Activated CD4-positive, CD25-positive, alpha-beta regulatory T cell treated with anti-CD3 and anti-CD28 coated beads, Interleukin-2, amount 50 U/mL, for 16 hours (primary cell): ENCODE data around the gene TRPV4.
"Not testable (repeated sequence)": the region's sequence is repeated elsewhere in the genome, so short reads cannot be mapped to it uniquely, and the experiment has no call there.

Experiments used
- DNase-seq: peaks from one replicate; pipeline ENCODE4 v3.0.0-alpha.2; 2020; ENCODE audit warnings: low read depth, low spot score

Gene TRPV4

DNA sequence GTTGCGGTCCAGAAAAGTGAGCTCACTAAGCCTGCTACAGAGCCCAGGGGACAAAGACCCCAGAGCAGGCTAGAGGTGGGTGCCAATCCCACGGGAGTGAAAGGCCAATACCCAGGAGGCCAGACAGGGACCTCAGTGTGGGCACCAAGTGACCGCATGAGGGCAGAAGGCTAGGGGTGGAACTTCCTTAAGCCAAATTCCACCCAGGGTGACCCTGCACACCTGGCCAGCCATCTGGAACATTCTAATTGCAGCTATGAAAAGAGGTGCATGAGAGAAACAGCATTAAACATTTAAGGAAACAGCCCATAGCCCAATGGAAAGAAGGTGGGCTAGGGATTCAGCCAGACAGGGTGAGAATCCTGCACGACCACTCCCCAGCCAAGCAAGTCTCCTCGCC is 27.8 kb upstream of the TRPV4 start:
- DNase-seq = no peak

DNA sequence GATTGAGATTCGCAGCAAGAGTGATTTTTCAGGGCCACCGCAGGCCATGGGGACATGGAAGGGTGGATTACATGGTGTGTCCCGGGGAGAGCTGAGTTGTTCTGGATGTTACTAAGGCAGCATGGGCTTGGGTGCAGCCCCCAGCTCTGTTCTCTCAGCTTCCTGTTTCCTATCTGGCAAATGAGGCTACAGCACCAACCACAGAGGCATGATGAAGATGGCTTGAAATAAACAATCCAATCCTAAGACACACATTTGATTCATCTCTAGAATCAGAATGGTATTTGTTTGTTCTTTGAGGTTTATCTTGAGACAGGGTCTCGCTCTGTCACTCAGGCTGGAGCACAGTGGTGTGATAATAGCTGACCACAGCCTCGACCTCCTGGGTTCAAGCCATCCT is 25.6 kb upstream of the TRPV4 start:
- no peak for DNase-seq

DNA sequence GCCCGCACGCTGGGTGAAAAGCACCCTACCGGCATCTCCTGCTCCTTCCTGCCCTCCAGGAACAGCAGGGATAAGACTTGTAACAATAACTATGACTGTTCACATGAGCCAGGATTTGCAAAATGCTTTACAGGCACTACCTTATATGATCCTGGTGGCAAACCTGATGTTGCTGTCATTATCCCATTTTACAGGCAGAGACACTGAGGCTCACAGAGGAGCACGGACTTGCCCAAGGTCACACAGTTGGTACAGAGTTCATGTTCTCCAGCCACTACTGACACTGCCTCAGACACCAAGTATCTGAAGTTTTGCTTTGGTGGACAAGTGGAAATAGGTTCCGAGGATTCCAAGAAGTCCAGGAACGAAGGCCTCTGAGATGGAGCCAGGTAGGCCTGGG is 24.5 kb upstream of the TRPV4 start:
- no peak for DNase-seq

DNA sequence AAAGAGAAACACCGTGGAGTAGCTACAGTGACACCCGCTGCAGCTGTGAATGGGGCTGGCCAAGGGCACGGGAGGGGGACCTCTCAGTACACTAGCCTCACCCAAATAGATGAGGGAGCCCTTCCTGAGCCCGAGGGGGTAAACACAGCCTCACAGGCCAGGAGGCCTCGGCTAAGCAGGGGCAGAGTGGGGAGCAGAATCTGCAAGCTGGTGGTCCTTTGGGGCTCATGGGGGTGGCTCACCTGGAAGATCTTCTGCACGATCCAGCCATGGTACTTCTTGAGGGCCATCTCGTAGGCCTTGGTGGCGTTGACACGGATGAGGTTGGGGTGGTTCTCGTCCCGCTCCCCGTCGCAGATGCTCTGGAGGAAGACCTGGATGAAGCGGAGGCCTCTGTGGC is 22.2 kb upstream of the TRPV4 start:
- DNase-seq = no peak

DNA sequence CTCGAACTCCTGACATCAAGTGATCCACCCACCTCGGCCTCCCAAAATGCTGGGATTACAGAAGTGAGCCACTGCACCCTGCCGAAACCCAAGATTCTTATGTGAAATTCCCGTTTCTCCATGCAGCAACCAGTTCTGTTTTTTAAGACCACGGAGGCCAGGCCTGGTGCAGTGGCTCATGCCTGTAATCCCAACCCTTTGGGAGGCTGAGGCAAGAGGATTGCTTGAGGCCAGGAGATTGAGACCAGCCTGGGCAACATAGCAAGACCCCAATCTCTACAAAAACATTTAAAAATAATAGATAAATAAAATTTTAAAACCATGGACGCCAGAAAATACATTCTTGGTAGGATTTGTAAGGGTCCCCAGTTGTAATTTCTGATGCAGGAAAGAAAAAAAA is 17.3 kb upstream of the TRPV4 start:
- not testable (repeated sequence) for DNase-seq

DNA sequence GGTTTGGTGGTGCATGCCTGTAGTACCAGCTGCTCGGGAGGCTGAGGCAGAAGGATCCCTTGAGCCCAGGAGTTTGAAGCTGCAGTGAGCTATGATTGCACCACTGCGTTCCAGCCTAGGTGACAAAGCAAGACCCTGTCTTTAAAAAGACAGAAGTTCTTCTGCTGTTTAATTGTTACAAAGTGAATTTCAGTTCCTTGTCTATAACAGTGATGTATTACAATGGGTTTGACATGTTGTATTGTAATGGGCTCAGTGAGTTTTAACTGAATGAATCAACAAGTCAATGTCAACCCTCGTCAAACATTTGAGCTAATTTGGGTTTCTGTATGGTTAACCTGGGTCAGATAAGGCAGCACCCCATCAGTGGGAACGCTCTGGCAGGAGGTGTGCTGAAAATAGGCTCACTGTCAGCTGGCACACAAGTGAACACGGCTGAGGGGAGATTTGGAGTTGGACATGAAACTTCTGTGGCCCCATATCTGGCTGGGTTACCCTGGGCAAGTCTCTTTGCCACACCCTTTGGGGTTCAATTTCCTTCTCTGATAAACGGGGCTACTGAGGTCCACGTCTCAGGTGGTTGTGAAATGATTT is 14.0 kb upstream of the TRPV4 start:
- DNase-seq = no peak

DNA sequence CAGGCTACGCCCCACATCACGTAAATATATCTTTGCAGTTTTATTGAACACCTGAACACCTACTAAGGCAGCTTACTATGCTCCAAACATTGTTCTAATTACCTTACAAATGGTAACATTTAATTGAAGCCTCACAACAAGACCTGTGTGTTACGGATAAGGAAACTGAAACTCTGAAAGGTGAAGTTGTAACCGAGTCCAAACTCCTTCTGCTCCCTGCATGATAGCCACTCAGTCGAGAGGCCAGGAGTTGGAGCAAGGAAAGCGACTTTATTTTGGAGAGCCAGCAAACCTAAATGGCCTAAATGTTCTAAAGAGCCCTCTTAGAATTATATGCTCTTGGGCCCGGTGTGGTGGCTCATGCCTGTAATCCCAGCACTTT is 12.6 kb upstream of the TRPV4 start:
- DNase-seq = no peak

DNA sequence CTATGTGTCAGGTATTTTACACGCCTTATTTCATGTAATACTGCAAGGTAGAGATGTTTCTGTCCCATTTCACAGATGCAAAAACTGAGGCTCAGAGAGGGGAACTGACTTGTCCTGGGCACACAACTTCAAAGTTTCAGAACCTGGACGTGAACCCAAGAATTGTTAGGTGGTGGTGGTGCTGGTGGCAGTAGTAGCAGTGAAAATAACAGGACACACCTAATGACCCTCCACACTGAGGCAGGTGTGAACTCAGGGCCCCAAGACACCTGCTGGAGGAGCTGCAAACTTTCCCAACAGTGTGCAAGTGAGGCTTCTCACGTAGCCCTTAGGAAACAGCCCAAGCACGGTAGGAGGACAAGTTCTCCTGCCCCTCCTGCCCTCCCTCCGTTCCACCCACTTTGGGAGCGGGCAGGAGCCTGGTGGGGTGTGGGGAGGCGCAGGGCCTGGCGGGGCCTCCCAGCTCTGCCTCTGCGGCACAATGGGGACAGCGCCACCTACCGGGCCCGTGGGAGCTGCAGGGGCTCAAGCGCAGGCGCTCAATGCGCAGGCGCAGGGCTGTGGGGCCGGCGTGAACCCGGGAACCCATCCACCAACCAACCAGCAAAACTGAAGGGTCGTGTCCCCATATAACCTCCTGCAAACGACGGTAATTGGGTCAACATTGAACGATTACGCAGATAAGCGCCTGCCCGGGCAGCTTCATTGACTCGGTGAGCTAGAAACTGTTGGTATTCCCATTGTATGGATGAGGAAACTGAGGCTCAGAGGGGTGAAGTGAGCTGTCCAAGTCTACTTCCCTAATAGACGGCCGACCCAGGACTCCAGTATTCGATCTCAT is 12.0 kb upstream of the TRPV4 start:
- DNase-seq = peak; percentile 81

DNA sequence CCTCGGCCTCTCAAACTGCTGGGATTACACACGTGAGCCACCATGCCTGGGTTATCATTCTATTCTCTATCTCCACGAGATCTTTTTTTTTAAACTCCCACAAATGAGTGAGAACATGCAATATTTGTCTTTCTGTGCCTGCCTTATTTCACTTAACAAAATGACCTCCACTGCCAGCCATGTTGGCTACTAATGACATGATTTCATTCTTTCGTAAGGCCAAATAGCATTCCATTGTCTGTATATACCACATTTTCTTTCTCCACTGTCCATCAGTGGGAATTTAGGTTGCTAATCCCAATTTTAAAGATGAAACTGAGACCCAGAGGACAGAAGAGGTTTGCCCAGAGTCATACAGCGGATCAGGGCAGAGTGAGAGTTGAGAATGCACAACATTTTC is 10.9 kb upstream of the TRPV4 start:
- no peak for DNase-seq

DNA sequence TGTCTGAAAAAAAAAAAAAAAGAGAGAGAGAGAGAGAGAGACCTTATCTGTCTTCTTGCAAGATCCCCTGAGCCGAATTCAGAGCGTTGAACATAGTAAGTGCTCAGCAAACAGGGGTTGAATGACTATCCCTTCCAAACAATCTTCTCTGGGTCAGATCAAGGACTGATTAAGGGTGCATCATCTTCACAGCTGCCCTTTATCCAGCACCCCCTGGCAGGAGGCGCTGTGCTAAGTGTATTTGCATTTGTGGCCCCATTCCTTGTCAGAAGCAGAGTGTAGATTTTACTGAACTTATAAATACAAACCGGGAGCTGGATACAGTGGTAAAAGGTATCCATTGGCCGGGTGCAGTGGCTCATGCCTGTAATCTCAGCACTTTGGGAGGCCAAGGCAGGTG is 8.8 kb upstream of the TRPV4 start:
- DNase-seq = no peak

DNA sequence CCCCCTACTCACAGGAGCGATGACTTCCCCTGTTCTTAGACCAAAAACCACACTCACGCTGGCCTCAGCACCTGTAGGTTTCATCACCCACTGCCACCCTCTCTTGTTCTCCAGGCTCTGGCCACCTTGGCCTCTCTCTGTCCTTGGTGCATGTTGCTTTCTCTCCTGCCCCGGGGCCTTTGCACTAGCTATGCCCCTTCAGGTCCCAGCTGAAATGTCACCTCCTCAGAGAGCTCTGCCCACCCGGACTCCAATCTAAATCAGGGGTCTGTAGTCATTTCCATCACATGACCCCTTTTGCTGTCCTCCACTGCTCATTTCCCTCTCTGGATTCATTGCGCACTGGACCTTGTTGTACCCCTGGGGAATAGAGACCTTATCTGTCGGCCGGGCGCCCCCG is 8.2 kb upstream of the TRPV4 start:
- no peak for DNase-seq

DNA sequence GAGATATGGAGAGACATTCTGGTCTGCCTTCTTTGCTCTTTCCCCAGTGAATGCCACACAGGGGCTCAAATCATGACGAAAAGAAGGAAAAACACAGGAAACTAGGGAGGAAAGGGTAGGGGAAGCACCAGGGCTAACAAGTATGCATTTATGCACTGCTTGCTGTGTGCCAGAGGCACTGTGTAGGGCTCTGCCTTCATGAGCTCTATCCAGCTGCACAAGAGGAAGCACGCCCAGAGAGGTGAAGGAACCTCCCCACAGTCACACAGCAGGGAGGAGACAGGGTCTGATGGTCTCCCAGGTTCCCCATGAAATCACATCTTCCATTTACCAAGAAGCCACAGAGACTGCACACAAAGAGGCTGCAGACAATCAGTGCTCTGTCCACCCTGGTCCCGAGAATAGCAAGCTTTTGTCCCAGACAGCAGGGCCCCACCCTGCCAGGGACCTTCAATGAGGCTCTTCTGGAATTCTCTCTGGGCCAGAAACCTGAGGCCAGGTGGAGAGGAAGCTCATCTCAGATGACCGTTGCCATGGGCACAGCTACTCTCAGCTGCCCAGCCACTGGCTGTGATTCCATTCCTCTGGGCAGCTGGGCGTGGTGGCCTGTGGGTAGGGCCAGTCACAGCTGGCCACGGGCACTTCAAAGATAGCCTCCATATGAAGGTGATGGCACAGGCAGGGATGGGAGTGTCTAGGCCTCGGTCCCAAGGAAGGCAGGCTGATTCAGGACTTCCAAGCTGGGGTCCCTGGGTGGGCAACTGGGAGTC is 7.3 kb upstream of the TRPV4 start:
- no peak for DNase-seq

DNA sequence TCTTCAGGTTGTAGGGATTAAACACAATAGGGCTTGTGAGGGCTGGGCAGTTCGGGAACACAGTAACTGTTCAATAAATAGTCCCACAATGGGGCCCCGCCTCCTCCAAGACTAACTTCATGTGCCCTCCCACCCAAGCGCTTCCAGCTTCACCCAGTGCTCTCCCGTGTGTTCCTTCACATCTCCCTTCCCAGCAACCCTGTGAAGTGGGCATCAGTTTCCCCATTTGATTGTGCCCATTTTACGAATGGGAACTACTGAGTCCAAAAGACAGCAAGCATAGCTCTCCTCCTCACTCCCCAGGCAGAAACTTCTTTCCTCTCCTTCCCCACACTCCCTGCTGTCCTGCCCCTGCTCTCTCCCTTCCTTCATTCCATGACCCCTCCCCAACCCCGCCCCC is 6.2 kb upstream of the TRPV4 start:
- no peak for DNase-seq

DNA sequence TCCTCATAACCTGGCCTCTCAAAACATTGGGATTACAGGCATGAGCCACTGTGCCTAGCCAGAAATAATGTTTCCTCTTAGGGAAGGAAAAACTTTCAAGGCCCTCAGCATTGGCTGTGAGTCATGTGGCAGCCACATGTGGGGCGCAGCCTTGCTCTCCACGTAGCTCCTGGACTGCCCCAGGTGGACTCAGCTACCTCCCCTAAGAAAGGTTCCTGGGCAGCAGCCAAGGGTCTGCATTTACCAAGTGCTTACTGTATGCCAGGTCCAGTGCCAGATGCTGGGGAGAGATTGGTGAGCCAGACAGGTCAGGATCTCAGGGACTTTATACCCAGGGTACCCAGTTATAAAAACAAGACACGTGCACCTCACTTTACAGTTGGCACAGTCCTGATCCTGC is 3.7 kb upstream of the TRPV4 start:
- DNase-seq = no peak

DNA sequence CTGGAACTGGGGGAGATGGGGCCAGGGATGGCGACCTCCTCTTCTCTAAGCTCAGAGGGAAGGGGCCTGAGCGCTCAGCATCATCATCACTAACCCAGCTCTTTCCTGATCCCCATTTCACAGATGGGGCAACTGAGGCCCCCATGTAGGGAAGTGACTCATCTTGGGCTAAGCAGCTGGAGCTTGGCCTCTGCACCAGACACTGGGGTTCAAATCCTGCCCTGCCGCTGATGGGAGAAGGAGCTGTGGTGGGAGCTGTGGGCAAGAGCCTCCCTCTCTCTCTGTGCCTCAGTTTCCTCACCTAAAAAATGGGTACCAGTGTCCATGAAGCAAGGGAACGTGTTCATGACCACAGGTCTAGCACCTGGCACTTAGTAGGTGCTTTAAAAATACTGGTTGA is 2.6 kb upstream of the TRPV4 start:
- no peak for DNase-seq

DNA sequence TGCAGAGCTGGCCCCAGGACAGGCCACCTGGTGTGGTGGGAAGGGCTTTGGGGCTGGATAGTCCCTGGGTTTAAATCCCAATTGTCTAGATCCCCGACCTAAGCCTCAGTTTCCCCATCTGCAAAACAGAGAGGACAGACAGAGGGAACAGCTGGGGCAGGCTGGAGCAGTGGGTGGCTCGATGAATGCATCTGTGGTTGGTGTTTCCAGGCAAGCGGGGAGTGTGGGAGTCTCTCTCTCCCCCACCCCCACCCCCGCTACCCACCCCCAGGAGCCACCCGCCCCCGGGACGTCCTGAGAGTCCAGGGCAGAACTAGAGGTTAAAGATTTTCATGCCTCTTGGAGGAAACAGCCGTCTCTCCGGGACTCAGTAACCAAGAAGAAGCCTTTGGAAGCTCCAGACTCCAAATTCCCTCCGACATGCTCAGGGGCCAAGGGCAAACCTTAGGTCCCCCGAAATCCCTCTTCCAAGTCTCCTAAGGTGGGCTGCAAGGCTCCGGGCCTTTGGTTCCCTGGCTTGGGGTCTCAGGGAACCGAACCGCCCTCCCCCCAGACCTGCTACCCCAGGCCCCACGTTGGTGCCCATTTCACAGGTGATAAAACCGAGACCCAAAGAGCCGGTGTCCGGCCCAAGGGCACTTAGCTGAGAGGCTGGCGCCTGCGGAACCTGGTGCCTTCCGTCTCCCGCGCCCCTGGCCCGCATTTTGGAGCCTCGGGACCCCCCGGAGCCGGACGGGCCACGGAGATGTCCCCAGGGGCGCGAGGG is 474 bp downstream of the TRPV4 start:
- no peak for DNase-seq

DNA sequence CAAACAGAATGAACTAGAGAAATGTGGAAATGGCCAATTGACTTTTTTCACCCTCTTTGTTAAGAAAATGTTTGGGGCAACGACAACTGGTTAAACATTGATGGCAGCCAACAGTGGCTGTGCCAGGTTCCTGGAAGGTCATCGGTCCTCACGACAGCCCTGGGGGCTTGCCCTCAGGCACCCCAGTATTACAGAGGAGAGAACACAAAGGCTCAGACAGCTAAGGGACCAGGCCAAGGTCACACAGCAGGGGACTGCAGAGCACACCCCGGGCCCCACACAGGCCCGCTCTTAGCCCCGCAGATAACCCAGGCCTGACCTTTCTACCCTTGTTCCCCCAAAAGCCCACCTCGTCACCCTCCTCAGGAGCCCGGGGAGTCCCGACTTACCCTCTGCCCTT is 1.3 kb downstream of the TRPV4 start:
- DNase-seq = no peak

DNA sequence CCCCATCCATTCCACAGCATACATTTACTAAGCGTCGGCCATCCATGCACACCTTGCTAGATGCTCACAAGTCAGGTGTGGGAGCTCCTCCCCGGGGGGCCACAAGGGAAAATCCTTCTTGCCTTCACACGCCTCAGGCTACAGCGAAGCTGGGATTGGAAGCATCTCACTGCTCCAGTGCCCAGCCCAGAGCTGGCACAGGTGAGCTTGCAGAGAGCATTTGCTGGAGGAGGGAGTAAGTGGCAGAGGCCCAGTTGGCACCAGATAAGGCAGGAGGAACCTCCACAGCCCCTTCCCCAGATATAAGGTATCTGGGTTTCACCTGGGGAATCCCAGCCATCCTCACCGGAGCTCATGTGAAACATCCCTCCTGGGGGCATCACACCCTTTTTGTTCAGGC is 1.8 kb downstream of the TRPV4 start:
- DNase-seq = no peak

DNA sequence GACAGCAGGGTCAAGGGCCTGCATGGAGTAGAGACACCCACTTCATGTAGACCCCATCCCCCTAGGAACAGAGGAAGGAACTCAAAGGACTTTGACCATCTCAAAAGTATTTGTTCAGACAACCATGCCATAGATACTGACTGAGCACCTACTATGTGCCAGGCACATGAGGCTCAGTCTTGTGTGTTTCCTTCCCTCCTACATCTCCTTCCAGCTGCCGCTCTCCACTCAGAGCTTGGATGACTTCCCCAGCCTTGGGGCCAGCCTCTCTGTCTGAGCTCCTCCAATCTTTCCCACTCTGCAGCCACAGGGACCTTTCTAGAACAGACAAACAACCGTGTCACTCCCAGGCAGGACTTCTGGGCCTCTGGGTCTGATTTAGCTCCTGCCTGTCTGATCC is 2.5 kb downstream of the TRPV4 start:
- no peak for DNase-seq

DNA sequence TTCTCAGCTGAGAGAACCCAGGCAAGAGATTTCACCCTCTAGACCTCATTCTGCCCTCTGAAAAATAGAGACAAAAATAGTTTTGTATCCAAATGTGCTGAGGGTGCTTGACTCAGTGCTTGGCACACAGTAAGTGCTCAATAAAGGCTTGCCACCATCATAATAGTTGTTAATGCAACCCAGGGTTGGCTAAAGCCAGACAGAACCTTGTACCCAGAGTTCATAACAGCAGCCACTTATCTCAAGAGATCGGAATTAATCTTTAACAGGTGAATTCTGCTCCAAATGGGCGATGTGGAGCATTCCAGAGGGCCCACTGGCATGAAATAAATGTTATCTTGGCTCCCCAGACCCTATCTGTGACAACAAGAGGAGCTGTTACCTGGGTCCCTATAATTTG is 2.9 kb downstream of the TRPV4 start:
- no peak for DNase-seq

DNA sequence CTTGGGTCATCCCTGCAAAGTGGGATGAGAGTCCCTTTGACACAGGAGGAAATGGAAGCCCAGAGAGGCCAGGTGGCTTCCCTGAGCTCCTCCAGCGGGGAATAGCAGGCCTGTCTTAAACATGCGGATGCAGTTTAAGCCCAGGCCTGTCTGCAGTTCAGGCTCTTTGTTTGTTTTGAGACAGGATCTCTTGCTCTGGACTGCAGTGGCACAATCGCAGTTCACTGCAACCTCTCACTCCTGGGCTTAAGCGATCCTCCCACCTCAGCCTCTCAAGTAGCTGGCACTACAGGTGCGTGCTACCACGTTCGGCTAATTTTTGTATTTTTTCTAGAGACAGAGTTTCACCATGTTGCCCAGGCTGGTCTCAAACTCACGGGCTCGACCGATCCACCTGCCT is 3.5 kb downstream of the TRPV4 start:
- DNase-seq = no peak
